A204.1 (cell line): ENCODE data around the gene FOXP2.
"Not testable (repeated sequence)": the region's sequence is repeated elsewhere in the genome, so short reads cannot be mapped to it uniquely, and the experiment has no call there.

Experiments used
- FAIRE-seq: peaks from 2 replicates; lab custom pipeline; 2012; peaks lifted over from hg19 to GRCh38; lab: Jason Lieb, UNC

FOXP2 gene

DNA sequence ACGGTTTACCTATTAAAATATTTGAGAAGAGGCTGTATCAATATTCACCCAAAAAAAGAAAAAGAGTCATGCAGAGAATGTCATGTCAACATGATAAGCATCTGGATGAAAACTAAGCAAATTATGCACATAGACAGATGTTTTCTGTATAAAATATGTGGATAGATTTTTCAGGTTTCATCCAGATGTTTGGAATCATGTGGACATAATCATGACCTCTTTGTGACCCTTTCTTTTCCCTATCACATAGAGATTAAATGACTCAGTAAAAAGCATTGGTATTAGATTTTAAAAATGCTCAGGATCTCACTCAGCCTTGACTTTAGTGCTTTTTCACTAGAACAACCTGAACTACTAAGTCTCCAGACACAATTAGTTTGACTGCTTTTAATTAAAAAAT lies 90.0 kb downstream of the FOXP2 start:
- FAIRE-seq: no peak

DNA sequence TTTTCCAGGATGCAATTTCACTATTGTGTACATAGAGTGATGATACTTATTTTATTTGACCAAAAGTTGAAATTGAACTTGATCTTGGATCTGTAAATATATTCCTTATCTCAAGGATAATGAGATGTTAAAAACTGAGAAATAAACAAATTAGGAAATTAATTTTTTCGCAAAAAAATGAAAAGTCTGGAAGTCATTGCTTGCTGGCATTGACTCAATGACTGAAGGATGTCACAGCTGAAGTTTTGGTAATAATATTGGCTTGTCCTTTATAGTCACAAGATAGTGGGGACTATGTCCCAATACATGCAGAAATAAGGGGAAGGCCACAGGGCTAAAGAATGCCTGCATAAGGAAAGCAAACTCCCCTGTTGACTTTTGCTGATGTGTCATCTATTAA lies 92.8 kb downstream of the FOXP2 start:
- peak; percentile 69 for FAIRE-seq

DNA sequence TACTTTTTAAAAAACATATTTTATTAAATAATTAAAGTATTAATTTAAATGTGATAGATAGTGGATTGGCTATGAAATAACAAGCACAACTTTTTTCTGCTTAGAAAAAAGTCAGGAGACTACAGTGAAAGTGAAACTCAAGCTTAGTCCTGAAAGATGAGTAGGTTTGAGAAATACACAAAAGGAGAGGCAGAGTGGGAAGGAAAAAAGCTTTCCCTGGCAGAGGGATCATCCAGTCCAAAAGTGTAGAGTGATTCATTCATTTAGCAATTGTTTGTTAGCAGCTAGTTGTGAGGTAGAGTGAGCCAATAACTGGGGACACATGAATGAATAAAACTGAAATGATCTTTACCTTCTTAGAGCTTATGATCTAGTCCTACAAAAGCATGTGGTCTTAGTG lies 93.5 kb downstream of the FOXP2 start:
- peak; percentile 88 for FAIRE-seq

DNA sequence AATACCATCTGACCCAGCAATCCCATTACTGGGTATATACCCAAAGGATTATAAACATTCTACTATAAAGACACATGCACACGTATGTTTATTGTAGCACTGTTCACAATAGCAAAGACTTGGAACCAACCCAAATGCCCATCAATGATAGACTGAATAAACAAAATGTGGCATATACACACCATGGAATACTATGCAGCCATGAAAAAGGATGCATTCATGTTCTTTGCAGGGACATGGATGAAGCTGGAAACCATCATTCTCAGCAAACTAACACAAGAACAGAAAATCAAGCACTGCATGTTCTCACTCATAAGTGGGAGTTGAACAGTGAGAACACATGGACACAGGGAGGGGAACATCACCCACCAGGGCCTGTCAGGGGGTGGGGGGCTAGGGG lies 96.2 kb downstream of the FOXP2 start:
- FAIRE-seq: not testable (repeated sequence)

DNA sequence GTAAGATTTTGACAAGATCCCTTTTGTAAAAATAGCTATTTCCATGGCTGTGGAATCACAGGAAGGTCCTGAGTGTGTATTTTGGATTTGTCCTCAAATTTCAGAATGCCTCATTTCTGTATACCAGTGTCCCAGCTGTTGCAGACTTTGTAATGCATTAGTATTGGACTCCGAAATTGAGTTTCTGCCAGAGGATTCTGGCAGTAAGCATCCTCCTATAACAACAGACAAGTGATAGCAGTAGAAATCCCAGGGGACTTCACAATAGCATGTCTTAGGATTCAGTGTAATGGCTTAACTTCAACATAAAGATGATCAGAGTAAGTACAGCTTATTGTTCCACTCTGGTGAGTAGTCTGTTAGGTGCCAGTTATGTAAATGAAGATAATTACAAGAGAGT lies 104.6 kb downstream of the FOXP2 start:
- no peak for FAIRE-seq

DNA sequence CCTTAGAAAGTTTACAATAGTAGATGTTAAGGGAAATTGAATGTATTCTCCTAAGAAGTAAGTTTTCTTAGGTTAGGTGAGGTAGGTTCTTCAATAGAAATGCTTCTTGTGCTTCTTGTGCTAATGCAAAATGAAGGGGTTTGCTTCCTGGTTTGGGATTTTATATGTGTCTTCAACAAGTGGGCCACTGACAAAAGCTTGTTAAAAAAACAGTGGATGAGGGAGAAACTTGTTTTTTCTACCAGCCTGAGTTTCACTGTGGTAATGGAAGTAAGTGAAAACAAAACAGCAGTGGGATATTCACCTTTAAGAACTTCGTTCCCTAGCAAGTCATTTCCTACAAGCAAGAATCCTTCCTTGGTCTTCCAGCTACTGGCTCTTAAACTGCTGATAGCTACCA lies 107.5 kb downstream of the FOXP2 start:
- FAIRE-seq: no peak

DNA sequence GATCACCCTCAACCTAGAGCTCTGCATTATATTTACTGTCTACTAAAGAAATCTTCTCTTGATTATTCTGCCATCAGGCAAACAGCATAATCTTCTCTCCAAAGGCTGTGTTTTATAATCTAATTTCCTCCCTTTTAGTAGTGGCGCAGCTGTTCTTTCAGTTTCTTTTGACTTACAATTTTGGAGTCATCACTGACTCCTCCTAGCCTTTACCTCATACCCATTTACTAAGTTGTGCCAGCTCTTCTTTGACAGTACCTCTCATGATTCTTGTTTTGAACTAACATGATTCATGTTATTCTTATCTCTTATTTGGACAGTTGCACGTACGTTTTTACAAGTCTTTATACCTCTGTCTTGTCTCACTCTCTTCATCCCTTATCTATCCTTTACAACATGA lies 113.0 kb downstream of the FOXP2 start:
- FAIRE-seq: no peak

DNA sequence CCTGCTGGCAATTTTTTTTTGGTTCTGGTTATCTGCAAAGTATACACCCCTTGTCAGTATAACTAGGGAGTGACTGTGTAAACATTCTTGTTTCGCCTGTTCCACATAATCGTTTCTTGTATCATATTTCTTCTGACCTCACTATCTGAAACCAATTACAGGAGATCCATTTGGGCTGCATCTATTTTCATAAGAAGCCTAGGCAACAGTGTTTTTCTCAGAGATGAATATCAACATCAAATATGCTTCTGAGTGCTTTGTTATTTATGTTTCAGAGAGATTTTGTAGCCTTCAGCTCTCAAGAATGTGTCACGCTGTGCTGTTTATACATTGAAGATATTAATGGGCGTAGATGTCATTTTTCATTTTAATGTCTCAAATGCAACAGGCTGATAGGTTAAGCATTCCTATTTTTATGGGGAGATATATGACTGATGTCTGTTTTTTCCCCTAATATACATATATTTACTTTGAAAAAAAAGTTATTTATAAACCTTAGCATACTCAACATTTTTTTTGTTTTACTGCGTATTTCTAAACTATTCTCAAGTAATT lies 115.5 kb downstream of the FOXP2 start:
- peak; percentile 80 for FAIRE-seq

DNA sequence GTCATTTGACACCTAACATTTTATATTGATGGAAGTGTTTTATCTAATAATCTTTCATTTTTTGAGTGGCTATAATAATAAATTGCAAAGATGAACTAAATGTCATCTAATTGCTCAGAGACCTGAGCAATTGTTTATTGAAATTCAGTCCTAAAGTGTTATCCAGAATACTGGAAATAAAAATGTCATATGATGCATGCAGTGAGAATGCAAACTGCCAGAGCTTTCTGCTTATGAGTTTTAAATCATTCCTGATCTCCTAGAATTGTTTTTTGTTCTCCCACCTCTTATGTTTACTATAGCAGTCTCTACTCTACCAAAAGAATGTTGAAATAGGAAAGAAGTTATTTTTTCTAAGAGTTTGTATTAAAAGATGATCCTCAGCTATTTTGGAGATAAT lies 116.7 kb downstream of the FOXP2 start:
- FAIRE-seq: no peak

DNA sequence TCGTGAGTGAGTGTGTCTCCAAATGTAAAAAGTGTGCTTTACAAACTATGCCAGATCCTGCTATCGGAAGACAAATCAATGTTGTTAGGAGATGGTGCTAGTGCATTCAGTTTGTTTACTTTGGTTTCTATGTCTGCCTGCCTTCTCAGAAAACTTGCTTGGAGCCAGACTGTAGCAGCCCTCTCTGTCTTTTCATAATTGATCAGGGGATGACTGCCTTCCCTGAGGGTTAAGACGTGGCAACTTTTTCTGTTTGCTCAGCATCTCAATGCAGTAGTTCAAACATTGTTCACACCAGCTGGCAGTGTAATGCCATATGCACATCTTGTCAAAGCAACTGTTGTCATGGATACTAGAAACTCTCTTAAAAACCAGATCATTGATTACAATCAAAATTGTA lies 118.5 kb downstream of the FOXP2 start:
- no peak for FAIRE-seq

DNA sequence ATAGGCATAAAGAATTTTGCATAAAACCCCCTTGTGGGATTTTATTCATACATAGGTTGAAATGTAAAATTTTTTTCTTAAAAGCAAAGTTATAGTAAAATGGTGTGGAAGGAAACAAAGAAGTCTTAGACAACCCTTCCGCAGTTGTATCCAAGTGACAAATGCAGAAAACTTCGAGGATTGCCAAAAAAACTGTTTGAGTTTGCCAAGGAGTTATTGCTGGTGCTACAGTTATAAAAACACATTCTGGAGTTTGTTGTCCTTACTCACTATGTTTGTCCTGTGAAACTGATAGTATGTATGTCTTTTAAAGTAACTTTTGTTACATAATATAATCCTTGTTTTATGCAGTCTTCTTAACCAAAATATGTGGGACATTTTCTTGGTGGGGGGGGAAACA lies 120.3 kb downstream of the FOXP2 start:
- FAIRE-seq: no peak

DNA sequence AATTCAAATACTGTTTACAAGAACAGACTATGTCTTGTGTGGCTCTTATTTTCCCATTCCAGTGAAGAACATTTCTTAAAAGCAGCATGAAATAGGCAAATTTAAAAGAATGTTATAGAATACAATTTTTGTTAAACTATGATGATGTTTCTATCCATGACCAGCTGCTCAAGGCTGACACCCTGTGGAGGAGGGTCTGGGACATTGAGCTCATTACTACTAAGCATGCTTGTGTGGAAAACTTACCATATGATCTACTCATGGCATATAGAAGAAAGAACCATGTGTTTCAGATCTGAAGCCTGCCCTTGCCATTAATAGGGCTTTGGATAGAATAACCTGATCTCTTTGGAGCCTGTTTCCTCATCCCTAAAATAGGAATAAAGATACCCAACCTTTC lies 125.0 kb downstream of the FOXP2 start:
- no peak for FAIRE-seq

DNA sequence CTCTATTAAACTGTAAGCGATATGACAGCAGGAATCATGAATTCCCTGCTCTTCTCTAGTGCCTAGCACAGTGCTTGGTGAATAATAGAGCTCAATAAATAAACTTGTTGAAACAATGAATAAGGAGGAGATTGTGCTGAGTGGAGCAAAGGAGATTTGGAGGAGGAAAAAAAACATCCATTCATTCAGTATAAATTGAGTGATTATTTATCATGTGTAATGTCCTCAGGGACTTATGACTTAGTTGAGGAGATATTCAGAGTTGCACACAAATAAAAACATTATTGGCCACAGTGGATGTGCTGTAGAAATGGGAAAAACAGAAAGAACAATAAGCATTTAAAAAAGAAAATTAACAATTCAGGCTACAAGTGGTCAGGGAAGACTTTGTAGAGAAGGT lies 125.7 kb downstream of the FOXP2 start:
- FAIRE-seq: no peak

DNA sequence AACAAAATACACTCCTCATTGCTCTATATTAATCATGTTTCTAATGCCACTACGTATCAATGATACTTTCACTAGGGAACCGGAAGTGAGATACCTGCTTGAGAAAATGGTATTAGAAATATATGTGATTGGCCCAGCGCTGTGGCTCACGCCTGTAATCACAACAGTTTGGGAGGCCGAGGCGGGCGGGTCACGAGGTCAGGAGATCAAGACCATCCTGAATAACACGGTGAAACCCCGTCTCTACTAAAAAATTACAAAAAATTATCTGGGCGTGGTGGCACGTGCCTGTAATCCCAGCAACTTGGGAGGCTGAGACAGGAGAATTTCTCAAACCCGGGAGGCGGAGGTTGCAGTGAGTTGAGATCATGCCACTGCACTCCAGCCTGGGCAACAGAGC lies 132.7 kb downstream of the FOXP2 start:
- not testable (repeated sequence) for FAIRE-seq

DNA sequence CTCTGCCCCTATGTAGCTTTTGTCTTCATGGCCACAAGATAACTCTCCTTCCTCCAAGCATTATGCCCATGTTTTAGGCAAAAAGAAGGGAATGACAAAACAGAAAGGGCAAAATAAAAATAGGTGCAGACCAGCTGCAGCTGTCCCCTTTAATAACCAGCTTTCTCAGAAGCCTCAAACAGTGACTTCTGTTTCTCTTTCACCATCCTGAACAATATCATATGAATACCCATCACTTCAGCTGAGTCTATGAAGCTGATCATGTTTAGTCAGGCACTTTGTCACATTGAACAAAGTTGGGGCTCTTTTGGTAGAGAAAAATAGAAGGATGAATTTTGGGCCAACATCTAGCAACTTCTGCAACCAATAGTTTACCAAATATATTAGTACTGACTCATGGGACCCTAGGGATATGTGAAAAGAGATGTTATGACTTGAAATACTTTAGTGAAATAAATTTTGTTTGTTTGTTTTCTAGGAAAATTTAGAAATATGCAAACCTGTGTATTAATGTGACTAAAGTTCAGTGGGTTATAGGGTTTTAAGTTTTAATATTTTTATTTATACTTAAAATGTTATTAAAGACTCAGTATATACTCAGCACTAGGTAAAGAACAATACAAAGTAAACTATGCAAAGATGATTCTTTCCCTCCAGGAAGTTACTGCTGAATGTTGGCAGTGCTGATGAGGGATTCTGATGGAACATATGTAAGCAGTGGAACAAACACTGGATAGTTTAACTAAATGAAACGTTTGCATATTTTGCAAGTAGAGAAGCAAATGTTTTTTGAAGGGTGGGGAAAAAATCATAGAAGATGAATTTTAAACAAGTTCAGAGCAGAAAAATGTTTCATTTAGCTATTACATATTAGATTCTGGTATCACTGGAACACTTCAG lies 133.7 kb downstream of the FOXP2 start:
- peak; percentile 59 for FAIRE-seq

DNA sequence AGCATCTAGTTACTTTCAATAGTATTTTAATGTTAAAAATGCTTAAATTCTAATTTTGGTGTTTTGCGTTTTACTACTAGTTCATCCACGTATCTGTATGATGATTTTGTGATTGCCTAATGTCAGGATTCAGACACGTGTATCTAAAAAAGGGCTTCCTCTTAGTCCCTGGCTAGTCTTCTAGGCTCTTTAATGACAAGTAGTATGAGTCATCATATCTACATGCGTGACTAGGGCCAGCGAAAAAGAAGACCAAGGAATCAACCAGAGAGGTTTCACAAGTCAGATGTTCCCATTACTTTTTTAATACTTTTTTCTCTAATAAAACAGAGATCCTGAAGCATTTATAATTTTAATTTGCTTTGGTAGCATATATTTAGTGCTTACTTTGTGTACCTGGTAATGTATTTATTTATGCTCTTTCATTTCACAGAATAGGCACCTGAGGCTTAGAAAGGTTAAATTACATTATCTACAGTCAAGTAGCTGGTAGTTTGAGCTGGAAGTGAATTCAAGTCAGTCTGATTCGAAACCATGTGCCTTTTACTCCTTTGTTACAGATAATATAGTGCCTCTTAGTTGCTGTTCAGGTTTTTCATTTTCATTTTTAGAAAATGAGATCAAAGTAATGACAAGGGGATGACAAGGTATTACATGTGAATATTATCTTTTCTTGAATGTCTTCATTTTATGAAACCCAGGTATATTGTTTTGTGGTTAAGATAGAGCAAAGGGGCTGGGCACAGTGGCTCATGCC lies 140.3 kb downstream of the FOXP2 start:
- FAIRE-seq: no peak

DNA sequence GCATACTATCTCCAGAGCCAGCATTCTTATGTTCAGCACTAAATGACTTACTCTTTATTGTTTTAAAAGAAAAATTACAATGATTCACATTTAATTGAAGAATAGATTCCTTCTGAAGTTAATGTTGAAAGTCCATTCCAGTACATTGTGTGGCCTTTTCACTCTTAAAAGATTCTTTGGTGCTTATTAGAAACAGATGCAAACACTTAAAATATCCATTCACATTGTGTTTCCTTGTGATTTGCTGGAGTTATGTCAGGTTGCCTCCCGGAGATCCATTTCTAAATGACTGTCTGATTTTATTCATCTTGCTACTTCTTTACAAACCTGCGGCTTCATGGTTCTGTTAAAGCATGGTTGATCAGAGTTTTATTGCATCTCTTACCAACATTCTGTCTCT lies 152.8 kb downstream of the FOXP2 start:
- FAIRE-seq: no peak

DNA sequence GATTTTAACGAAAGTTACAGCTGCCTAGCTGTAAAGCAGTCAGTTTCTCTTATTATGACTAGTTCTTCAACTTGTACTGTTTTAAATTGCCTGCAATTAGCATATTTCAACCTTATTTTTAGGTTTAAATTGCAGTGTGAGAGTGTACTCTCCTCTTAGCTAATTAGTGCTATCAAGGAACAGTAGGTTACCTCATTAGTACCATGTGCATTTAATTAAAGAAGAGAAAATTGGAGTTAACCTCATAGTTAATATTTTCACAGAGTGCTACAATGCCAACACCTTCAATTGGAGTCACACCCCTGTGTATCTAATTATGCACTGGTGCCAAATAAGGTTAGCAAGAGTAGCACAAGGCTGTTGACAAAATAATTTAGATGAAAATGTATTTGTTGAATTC lies 154.6 kb downstream of the FOXP2 start:
- no peak for FAIRE-seq

DNA sequence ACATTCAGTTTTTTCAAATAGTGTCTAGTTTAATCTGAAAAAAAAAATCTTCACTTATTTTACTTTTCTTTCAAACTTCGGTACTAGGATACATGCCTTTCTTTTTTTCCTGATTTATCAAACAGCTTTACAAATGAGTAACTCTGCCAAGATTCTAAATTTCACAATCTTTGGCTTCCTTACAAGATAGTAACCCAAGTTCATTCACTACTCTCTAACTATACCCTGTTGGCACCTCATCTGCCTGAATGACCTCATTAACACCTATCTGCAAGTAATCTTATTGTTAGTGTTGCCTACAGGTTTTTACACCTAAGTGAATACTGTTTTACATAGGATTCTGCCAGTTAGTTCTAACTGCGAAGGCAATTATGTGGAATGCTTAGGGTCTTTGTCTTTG lies 159.8 kb downstream of the FOXP2 start:
- no peak for FAIRE-seq

DNA sequence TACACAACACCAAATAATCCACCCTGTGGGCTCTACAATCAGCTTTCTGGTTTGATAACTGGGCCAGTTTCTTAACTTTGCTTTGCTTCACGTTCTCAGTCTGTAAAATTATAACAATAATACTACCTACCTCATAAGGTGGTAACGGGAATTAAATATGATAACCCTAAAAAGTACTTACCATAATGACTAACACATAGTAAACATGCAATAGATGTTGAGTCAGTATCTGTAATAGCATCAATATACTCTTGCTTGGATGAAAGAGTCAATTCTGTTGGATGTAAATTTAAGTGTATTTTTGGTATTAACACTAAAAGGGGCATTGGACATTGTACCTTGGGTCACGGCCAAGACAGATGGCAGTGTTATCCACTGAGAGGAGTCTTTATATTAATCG lies 160.5 kb downstream of the FOXP2 start:
- FAIRE-seq: no peak

DNA sequence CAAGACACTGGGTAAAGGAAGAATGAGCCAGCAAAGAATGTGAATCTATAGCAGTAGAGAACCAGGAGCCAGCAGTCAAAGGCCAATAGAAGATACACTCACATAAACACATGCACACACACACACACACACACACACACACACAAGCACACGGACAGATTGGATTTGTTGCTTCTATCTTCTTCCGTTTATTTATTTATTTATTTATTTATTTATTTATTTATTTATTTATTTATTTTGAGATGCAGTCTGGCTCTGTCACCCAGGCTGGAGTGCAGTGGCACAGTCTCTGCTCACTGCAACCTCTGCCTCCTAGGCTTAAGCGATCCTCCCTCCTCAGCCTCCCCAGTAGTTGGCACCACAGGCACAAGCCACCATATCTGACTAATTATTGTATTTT lies 166.3 kb downstream of the FOXP2 start:
- FAIRE-seq: not testable (repeated sequence)

DNA sequence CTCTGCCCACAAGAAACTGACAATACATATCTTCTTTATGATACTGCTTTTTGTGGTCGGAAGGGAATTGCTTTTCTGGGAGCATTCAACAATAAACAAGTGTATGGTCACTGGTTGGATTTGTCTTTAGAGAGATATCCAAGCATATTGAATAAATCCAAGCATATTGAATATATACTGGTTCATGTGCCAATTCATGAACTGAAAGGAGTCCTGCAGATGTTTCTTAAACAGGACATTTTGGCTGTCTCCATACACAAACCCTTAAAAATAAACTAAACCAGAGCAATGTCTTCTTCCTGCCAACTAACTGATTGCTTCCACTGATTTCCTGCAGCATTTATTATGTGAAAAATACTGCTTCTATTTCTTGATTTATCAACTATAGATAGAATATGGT lies 173.9 kb downstream of the FOXP2 start:
- no peak for FAIRE-seq

DNA sequence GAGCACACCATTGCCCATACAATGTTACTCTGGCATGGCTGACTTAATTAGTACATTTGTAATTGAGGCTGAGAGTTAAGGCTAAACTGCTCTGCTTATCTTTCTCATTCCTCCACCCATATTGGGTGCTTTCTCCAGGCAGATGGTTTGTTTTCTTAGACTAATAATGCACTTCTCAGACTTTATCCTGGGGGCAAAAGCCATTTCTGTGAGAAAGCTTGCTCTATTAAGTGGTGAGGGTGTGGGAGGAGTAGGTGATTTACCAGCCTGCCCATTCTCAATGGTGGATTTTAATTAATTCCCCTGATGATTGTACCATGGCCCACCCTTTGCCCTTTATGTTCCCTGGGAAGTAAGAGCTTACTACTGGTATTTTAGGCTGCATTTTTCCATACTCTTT lies 174.8 kb downstream of the FOXP2 start:
- FAIRE-seq: no peak
